Bronchial epithelial cell (primary cell): Measurements from ENCODE around the gene BPIFB4. TPM values are rescaled to one million over a fixed set of nuclear protein-coding genes. Genes with fewer than 3 reads are reported as not detected.

Source experiments
- DNase-seq: peaks from one replicate; pipeline ENCODE4 v3.0.0-alpha.2; 2010; ENCODE audit warnings: low read depth
- FAIRE-seq: peaks from 2 replicates; lab custom pipeline; 2011; peaks lifted over from hg19 to GRCh38; lab: Jason Lieb, UNC
- H3K27me3 ChIP-seq: 2 replicates; pipeline ENCODE4 v1.5.1; 2011; ENCODE audit warnings: low read length; ENCODE audit not compliant: control insufficient read depth, insufficient read depth
- H3K36me3 ChIP-seq: 2 replicates; pipeline ENCODE4 v1.5.1; 2011; ENCODE audit warnings: low read length; ENCODE audit not compliant: control insufficient read depth, insufficient read depth
- H3K4me3 ChIP-seq: 2 replicates; pipeline ENCODE4 v1.5.1; 2011; ENCODE audit warnings: mild to moderate bottlenecking, low read depth, low read length, control low read depth
- total RNA-seq: library from RNA; depleted of rRNA; stranded (reverse); fragments of >200 nt; gene quantifications from 2 replicates; pipeline ENCODE4 v1.2.1, GENCODE V29; 2014
- TF ChIP-seq, protein P1 (sequence below): IDR thresholded peaks from 2 replicates; pipeline ENCODE4 v1.5.1; 2011; ENCODE audit warnings: mild to moderate bottlenecking, moderate library complexity, low read length, control low read depth, inconsistent platforms; ENCODE audit not compliant: insufficient read depth, severe bottlenecking

Gene BPIFB4
- total RNA-seq, 1 donor from 2014 or later: not detected

DNA sequence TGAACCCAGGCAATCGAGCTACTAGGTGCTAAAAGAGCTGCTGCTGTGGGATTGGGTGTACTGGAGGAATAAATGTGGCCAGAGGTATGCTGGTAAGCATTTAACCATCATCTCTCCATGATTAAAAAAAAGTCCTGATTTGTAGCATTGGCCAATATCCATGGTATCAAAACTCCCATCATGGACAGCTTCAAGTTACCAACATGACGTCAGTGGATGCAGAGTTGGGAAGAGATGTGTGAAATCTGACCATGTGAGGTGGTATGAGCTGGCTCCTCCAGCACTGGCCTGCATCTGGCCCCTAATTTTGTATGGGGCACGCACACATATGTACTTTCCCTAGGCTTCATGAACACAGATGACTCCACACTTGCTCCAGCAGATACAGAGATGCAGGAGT lies 11.7 kb downstream of the BPIFB4 start:
- Histone ChIP-seq H3K4me3 (no peak overlapping the region), H3K27me3 (peaks cover 2% of the 10 kb centered on the region), H3K36me3 (no peaks in the 10 kb centered on the region)
- DNase-seq (no peak), FAIRE-seq (no peak)
- TF ChIP-seq, protein P1, sequence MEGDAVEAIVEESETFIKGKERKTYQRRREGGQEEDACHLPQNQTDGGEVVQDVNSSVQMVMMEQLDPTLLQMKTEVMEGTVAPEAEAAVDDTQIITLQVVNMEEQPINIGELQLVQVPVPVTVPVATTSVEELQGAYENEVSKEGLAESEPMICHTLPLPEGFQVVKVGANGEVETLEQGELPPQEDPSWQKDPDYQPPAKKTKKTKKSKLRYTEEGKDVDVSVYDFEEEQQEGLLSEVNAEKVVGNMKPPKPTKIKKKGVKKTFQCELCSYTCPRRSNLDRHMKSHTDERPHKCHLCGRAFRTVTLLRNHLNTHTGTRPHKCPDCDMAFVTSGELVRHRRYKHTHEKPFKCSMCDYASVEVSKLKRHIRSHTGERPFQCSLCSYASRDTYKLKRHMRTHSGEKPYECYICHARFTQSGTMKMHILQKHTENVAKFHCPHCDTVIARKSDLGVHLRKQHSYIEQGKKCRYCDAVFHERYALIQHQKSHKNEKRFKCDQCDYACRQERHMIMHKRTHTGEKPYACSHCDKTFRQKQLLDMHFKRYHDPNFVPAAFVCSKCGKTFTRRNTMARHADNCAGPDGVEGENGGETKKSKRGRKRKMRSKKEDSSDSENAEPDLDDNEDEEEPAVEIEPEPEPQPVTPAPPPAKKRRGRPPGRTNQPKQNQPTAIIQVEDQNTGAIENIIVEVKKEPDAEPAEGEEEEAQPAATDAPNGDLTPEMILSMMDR: no peak

DNA sequence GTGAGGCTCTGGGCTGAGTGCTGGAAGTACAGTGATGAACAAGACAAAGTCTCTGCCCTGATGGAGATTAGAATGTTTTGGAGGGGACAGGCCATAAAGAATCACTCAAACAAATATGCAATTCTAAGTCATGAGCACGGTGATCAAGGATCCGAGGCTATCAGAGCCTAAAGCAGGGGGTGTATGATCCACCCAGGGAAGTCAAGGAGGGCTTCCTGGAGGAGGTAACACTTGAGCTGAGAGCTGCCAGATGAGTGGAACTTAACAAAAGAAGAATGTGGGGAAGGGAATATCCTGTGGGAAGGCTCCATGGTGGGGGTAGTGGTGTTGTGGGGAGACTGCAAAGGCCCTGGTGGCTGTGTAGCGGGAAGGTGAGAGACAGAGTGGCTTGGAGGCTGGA lies 12.2 kb downstream of the BPIFB4 start:
- no peaks in the 10 kb centered on the region for H3K36me3 ChIP-seq
- TF ChIP-seq, protein P1: no peak
- DNase-seq: no peak
- H3K4me3 ChIP-seq: no peak overlapping the region
- FAIRE-seq: no peak
- H3K27me3 ChIP-seq: peaks cover 2% of the 10 kb centered on the region

DNA sequence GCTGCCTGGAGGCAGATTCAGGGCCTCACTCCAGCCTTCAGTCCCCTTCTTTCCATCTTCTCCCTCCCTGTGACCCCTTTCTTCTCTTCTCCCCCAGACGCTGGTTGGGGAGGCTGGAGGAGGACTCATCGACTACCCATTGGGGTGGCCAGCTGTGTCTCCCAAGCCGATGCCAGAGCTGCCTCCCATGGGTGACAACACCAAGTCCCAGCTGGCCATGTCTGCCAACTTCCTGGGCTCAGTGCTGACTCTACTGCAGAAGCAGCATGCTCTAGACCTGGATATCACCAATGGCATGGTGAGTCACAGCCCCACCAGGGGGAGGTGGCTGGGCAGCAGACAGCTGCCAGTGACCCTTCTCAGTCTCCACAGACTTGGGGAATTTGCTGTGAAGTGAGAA lies 12.9 kb downstream of the BPIFB4 start:
- TF ChIP-seq, protein P1: no peak
- Histone ChIP-seq H3K4me3 (no peak overlapping the region), H3K36me3 (no peaks in the 10 kb centered on the region), H3K27me3 (peaks cover 2% of the 10 kb centered on the region)
- FAIRE-seq (no peak), DNase-seq (no peak)

DNA sequence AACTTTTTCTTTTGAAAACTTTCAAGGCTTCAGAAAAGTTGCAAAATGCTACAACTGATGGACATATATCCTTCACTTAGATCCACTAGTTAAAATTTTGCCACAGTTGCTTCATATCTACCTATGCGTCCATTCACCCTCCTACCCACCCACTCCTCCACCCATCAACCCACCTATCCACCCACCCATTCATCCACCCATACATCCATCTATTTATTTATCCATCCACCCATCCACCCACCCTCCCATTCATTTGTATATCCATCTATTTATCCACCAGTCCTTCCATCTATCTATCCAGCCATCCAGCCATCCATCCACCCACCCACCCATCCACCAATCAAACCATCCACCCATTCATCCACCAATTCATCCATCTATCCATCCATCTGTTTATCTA lies 13.6 kb downstream of the BPIFB4 start:
- TF ChIP-seq, protein P1: no peak
- H3K36me3 ChIP-seq: no peaks in the 10 kb centered on the region
- no peak overlapping the region for H3K4me3 ChIP-seq
- DNase-seq (no peak), FAIRE-seq (no peak)
- H3K27me3 ChIP-seq: peaks cover 2% of the 10 kb centered on the region

DNA sequence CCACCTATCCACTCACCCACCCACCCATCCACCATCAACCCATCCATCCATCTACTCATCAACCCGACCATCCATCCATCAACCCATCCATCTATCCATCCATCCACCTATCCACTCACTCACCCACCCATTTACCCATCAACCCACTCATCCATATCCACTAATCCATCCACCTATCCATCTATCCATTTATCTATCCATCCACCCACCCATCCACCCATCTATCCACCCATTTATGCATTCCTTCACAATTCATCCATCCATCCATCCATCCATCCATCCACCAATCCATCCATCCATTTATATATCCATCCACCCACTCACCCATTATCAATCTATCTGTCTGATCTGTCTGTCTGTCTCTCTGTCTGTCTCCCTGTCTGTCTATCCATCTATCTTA lies 14.1 kb downstream of the BPIFB4 start:
- TF ChIP-seq, protein P1: no peak

DNA sequence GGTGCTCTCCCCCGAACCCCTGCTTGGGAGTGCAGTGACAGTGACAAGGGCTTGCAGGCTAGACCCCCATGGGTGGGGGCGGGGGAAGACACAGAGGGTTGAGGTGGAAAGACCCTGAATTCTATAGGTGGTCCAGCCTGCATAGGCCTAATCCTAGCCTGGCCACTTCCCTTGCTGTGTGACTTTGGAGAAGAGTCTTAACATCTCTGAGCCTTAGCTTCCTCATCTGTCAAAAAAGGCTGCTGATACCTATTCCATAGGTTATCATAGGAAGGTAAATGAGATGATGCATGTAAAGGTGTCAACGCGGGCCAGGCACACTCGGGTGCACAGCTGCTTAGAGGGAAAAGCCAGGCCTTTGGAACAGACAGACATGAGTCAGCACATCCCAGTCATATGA lies 15.8 kb downstream of the BPIFB4 start:
- Histone ChIP-seq H3K36me3 (no peaks in the 10 kb centered on the region), H3K4me3 (no peak overlapping the region), H3K27me3 (peaks cover 4% of the 10 kb centered on the region)
- TF ChIP-seq, protein P1: no peak
- no peak for FAIRE-seq
- DNase-seq: no peak

More for the DNA sequence above, 14.1 kb downstream of the BPIFB4 start:
- FAIRE-seq (no peak), DNase-seq (no peak)
- H3K36me3 ChIP-seq: no peaks in the 10 kb centered on the region
- H3K4me3 ChIP-seq: no peak overlapping the region
- peaks cover 2% of the 10 kb centered on the region for H3K27me3 ChIP-seq
